ENCODE results near the gene HIKESHI. TPM values are rescaled to one million over a fixed set of nuclear protein-coding genes. Genes with fewer than 3 reads are reported as not detected.
"Not testable (repeated sequence)": the region's sequence is repeated elsewhere in the genome, so short reads cannot be mapped to it uniquely, and the experiment has no call there.

Gene HIKESHI
- total and polyA plus RNA-seq, 7 donors = 39.6 to 74.9 (median 45.7) TPM

DNA sequence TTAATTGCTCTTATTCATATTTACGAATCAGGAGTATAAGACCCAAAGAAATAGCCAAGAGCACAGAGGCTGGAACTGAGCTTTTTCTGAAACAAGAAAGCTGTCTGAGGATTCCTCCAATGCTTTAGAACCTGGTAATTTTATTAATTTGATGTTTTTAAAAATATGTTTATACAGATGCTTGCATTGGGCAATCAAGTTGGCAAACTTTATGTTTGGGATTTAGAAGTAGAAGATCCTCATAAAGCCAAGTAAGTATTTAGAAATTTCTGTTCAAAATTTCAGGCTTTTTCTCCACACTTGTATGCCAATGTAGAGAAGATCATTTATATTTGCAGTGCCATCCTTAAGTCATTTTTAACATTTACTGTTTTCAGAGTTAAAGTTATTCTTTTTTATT, 24.3 kb upstream of the HIKESHI start:
- no peaks in the 10 kb centered on the region for H3K9me3 ChIP-seq
- H3K36me3 ChIP-seq (ENCODE audit: insufficient read depth in 1 of 2, low read depth in 1 of 2) = peaks cover 0 to 43% of the 10 kb centered on the region in 2 donors
- WGBS, 3 donors = 91 to 98% (median 94%) methylated on average over 1 of the region's 1 CpG
- TF ChIP-seq, protein P1, sequence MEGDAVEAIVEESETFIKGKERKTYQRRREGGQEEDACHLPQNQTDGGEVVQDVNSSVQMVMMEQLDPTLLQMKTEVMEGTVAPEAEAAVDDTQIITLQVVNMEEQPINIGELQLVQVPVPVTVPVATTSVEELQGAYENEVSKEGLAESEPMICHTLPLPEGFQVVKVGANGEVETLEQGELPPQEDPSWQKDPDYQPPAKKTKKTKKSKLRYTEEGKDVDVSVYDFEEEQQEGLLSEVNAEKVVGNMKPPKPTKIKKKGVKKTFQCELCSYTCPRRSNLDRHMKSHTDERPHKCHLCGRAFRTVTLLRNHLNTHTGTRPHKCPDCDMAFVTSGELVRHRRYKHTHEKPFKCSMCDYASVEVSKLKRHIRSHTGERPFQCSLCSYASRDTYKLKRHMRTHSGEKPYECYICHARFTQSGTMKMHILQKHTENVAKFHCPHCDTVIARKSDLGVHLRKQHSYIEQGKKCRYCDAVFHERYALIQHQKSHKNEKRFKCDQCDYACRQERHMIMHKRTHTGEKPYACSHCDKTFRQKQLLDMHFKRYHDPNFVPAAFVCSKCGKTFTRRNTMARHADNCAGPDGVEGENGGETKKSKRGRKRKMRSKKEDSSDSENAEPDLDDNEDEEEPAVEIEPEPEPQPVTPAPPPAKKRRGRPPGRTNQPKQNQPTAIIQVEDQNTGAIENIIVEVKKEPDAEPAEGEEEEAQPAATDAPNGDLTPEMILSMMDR (IDR thresholded peaks at IDR 0.05) = no peak
- intact Hi-C loops (cut with DNase I) = no loop called here
- H3K4me3 ChIP-seq = no peak overlapping the region
- ATAC-seq = no peak
- H3K4me1 ChIP-seq = no peaks in the 10 kb centered on the region
- DNase-seq = no peak
- H3K27ac ChIP-seq = no peak overlapping the region
- H3K27me3 ChIP-seq (ENCODE audit: insufficient read depth in 3 of 3, low read length in 2 of 3) = no peaks in the 10 kb centered on the region

DNA sequence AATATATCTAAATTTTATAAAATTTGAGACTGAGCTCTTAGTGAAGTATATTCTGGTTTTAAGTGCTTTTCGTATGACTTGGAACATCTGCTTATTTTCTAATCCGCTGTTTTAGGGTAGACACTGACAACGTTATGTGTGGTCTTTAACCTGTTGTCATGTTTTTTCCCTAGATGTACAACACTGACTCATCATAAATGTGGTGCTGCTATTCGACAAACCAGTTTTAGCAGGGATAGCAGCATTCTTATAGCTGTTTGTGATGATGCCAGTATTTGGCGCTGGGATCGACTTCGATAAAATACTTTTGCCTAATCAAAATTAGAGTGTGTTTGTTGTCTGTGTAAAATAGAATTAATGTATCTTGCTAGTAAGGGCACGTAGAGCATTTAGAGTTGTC, 23.8 kb upstream of the HIKESHI start:
- H3K27me3 ChIP-seq (ENCODE audit: insufficient read depth in 3 of 3, low read length in 2 of 3) = no peaks in the 10 kb centered on the region
- peaks cover 0 to 43% of the 10 kb centered on the region in 2 donors for H3K36me3 ChIP-seq (ENCODE audit: insufficient read depth in 1 of 2, low read depth in 1 of 2)
- no peak overlapping the region for H3K4me3 ChIP-seq
- no peak for ATAC-seq
- intact Hi-C loops (cut with DNase I) = no loop called here
- H3K4me1 ChIP-seq = no peaks in the 10 kb centered on the region
- 96 to 98% (median 98%) methylated on average over 8 of the region's 8 CpGs for WGBS, 3 donors
- no peak overlapping the region for H3K27ac ChIP-seq
- no peak for DNase-seq
- no peaks in the 10 kb centered on the region for H3K9me3 ChIP-seq
- TF ChIP-seq, protein P1 (IDR thresholded peaks at IDR 0.05) = no peak

DNA sequence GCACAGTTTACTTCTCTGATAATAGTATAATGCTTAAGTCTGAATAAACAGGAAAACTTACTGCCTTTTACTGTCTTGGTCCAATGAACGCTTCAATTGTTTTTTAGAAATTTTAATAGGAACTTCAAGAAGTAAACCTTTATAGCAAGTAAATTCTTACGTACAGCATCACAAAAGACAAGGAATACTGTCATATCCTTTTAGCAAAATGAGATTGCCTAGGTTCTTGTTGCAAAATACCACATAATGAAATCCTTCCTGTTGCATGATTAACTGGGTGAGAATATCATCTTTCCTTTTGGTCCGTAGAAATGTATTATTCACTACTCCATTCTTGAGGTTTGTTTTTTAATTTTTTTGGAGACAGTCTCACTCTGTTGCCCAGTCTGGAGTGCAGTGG, 22.3 kb upstream of the HIKESHI start:
- Histone ChIP-seq H3K4me1 (no peaks in the 10 kb centered on the region), H3K27me3 (ENCODE audit: insufficient read depth in 3 of 3, low read length in 2 of 3) (no peaks in the 10 kb centered on the region), H3K36me3 (ENCODE audit: insufficient read depth in 1 of 2, low read depth in 1 of 2) (peaks cover 4 to 46% of the 10 kb centered on the region in 2 donors), H3K9me3 (no peaks in the 10 kb centered on the region), H3K27ac (no peak overlapping the region), H3K4me3 (no peak overlapping the region)
- WGBS, 3 donors = 93 to 97% (median 94%) methylated on average over 3 of the region's 3 CpGs
- TF ChIP-seq, protein P1 (IDR thresholded peaks at IDR 0.05) = no peak
- intact Hi-C loops (cut with DNase I) = no loop called here
- ATAC-seq (no peak), DNase-seq (no peak)

DNA sequence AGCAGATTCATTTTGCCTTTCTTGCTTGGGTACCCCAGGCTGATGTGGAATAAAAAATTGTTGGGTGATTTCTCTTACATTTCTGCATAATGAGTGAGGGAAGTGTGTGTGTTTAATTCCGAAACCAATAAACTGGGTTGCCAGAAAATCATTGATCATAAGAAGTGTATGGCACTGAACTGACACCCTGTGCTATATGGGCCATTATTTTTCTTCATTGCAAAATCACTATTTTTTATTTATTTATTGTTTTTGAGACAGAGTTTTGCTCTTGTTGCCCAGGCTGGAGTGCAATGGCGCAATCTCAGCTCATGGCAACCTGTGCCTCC, 14.6 kb upstream of the HIKESHI start:
- DNase-seq = no peak
- H3K4me1 ChIP-seq = no peaks in the 10 kb centered on the region
- intact Hi-C loops (cut with DNase I) = no loop called here
- H3K27ac ChIP-seq = no peak overlapping the region
- WGBS, 3 donors = 97% methylated on average over 2 of the region's 2 CpGs
- H3K36me3 ChIP-seq (ENCODE audit: insufficient read depth in 1 of 2, low read depth in 1 of 2) = peaks cover 4 to 9% of the 10 kb centered on the region in 2 donors
- TF ChIP-seq, protein P1 (IDR thresholded peaks at IDR 0.05) = no peak
- H3K4me3 ChIP-seq = no peak overlapping the region
- no peak for ATAC-seq
- H3K9me3 ChIP-seq = no peaks in the 10 kb centered on the region
- H3K27me3 ChIP-seq (ENCODE audit: insufficient read depth in 3 of 3, low read length in 2 of 3) = no peaks in the 10 kb centered on the region

DNA sequence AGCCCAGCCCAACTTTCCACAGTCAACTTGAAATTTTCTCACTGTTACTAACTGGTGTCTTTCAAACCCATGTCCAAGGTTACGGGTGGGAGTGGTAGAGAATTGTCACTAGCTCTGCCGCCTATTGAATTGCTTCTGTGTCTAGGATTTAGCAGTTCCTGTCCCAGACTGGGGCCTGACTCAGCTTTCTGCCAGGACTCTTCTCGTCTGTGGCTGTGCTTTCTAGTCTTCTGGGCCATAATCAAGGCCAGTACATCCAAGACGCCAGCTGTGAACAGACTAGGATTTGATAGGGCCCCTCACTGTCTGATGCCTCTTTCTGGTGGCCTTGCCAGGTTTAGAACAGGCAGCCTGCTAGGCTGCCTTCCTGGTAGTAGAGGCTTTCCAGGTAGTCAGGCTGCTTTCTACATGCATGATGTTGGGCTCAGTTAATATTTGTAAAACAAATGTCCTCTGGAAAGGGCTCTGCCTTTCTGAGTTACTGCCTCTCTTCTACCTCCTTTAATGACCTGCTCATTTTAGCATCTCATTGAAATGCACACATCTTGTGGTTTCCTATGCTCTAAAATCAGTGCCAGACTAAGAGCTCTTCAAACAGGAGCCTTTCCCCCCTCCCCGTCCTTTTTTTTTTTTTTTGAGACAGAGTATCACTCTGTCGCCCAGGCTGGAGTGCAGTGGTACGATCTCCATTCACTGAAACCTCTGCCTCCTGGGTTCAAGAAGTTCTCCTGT, 13.1 kb upstream of the HIKESHI start:
- H3K4me3 ChIP-seq = no peak overlapping the region
- H3K27ac ChIP-seq = no peak overlapping the region
- intact Hi-C loops (cut with DNase I) = no loop called here
- H3K9me3 ChIP-seq = no peaks in the 10 kb centered on the region
- no peaks in the 10 kb centered on the region for H3K27me3 ChIP-seq (ENCODE audit: insufficient read depth in 3 of 3, low read length in 2 of 3)
- no peaks in the 10 kb centered on the region for H3K4me1 ChIP-seq
- WGBS, 3 donors = 64 to 69% (median 68%) methylated on average over 7 of the region's 7 CpGs
- H3K36me3 ChIP-seq (ENCODE audit: insufficient read depth in 1 of 2, low read depth in 1 of 2) = peaks cover 3 to 9% of the 10 kb centered on the region in 2 donors
- DNase-seq (no peak), ATAC-seq (no peak)
- TF ChIP-seq, protein P1 (IDR thresholded peaks at IDR 0.05) = no peak

DNA sequence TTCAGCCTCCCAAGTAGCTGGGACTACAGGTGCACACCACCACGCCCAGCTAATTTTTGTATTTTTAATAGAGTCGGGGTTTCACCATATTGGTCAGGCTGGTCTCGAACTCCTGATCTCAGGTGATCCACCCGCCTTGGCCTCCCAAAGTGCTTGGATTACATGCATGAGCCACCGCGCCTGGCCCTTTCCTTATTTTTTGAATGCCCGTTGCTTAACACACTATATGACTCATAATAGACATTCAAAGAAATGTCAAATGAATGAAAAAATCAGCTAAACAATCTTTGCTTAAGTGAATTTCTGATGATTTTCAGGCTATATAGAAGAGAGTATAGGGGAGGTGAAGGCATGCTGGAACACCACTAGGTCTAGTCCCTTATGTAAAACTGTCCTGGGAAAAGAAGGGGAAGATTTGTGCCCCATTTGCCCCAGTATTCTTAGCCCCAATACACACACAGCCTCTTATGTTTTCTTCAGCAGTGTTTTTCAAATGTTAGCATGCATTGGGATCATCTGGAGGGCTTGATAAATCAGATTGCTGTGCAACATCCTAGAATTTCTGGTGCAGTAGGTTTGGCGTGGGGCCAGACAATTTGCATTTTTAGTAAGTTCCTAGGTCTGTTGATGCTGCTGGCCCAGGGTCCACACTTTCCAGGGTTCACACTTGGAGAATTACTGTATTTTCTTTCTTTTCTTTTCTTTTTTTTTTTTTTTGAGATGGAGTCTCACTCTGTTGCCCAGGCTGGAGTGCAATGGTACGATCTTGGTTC, 12.3 kb upstream of the HIKESHI start:
- H3K4me3 ChIP-seq; H3K36me3 ChIP-seq (ENCODE audit: insufficient read depth in 1 of 2, low read depth in 1 of 2); H3K27ac ChIP-seq; H3K4me1 ChIP-seq; H3K27me3 ChIP-seq (ENCODE audit: insufficient read depth in 3 of 3, low read length in 2 of 3); ATAC-seq; DNase-seq; H3K9me3 ChIP-seq: not testable (repeated sequence)
- intact Hi-C loops (cut with DNase I) = loop anchor here in 1 of 2 donors (5.0 kb wide), 1 partner anchor 347 kb away; no protein-coding TSS in a partner anchor
- WGBS, 3 donors = 88 to 97% (median 90%) methylated on average over 9 of the region's 9 CpGs
